CD4-positive, alpha-beta memory T cell (primary cell): ENCODE results near the gene ZNF592. TPM values are rescaled to one million over a fixed set of nuclear protein-coding genes. Genes with fewer than 3 reads are reported as not detected.

Source experiments
- CTCF ChIA-PET: fragments of 350-600 bp; sonication (Branson Sonifier 250); formaldehyde crosslinking; loops from one replicate; lab custom pipeline; 2021; ENCODE audit warnings: inconsistent platforms; ENCODE audit not compliant: partially characterized antibody; lab: Charles Lee
- POLR2A ChIA-PET: fragments of 350-600 bp; sonication (Branson Sonifier 250); formaldehyde crosslinking; loops from one replicate; lab custom pipeline; 2021; ENCODE audit not compliant: partially characterized antibody; lab: Charles Lee
- DNase-seq, 5 donors: peaks; one replicate each; pipeline versions ENCODE4 v3.0.0 to v3.0.0-alpha.2; 2020 to 2022; ENCODE audit warnings: mixed read lengths in 1 of 5
- H3K27ac ChIP-seq: one replicate; pipeline ENCODE4 v1.7.0; 2013; ENCODE audit warnings: low read depth, low read length
- H3K27me3 ChIP-seq: 2 replicates; pipeline ENCODE4 v1.7.0; 2013; ENCODE audit warnings: mild to moderate bottlenecking, low read length, moderate library complexity; ENCODE audit not compliant: insufficient read depth
- H3K36me3 ChIP-seq: 2 replicates; pipeline ENCODE4 v1.7.0; 2013; ENCODE audit warnings: mild to moderate bottlenecking, low read length, moderate library complexity; ENCODE audit not compliant: insufficient read depth
- H3K4me1 ChIP-seq: 2 replicates; pipeline ENCODE4 v1.7.0; 2013; ENCODE audit warnings: mild to moderate bottlenecking, low read length, moderate library complexity; ENCODE audit not compliant: insufficient read depth
- H3K4me3 ChIP-seq, 2 donors: one replicate each; pipeline ENCODE4 v1.7.0; 2013; ENCODE audit warnings: low read length in 2 of 2, mild to moderate bottlenecking in 1 of 2
- H3K9me3 ChIP-seq, 2 donors: one replicate each; pipeline ENCODE4 v1.7.0; 2013; ENCODE audit warnings: low read length in 2 of 2, control low read depth in 1 of 2; ENCODE audit not compliant: control insufficient read depth in 1 of 2
- H3K27ac Mint-ChIP-seq, 7 donors: one replicate each; pipeline ENCODE4 v1.8.0; 2020 to 2021; ENCODE audit warnings: mixed read lengths in 7 of 7, mild to moderate bottlenecking in 6 of 7, inconsistent platforms in 3 of 7, moderate library complexity in 3 of 7
- H3K27me3 Mint-ChIP-seq, 2 donors: one replicate each; pipeline ENCODE4 v1.8.0; 2020 to 2021; ENCODE audit warnings: mixed read lengths in 2 of 2
- H3K36me3 Mint-ChIP-seq, 2 donors: one replicate each; pipeline ENCODE4 v1.8.0; 2020 to 2021; ENCODE audit warnings: mixed read lengths in 2 of 2, inconsistent platforms in 1 of 2, mild to moderate bottlenecking in 1 of 2
- H3K4me1 Mint-ChIP-seq, 4 donors: one replicate each; pipeline ENCODE4 v1.8.0; 2020 to 2021; ENCODE audit warnings: mixed read lengths in 4 of 4, mild to moderate bottlenecking in 1 of 4
- H3K4me3 Mint-ChIP-seq, 8 donors: one replicate each; pipeline ENCODE4 v1.8.0; 2020 to 2021; ENCODE audit warnings: mixed read lengths in 8 of 8, mild to moderate bottlenecking in 7 of 8, moderate library complexity in 6 of 8, inconsistent platforms in 3 of 8
- H3K9me3 Mint-ChIP-seq, 8 donors: one replicate each; pipeline ENCODE4 v1.8.0; 2020 to 2021; ENCODE audit warnings: mixed read lengths in 8 of 8, mild to moderate bottlenecking in 5 of 8, inconsistent platforms in 3 of 8, moderate library complexity in 1 of 8
- intact Hi-C: fragments of 100-400 bp; cut with micrococcal nuclease; formaldehyde crosslinking; loops from one replicate; pipeline ENCODE4 v1.15.1; 2023
- polyA plus RNA-seq, 2 donors: library from polyadenylated mRNA; unstranded; fragments of 300-500 nt; fragmentation: Illumina TruSeq; gene quantifications; one replicate each; pipeline ENCODE4 v1.2.3, GENCODE V29; 2021
- total RNA-seq, 2 experiments: library from RNA; stranded (reverse); gene quantifications; one replicate each; pipeline ENCODE4 v1.2.3, GENCODE V29; 2021

ZNF592 gene
- total and polyA plus RNA-seq, 4 experiments from 2014 or later, result 1.7 to 42.6 (median 27.1) TPM

- Mint-ChIP-seq H3K36me3 (peaks cover 0 to 25% of the 10 kb centered on the region in 2 donors), H3K27ac (peak overlapping the region in 6 of 7 donors; percentile 88 to 99 (median 98)), H3K4me1 (peaks cover 30 to 61% (median 41%) of the 10 kb centered on the region in 4 donors), H3K27me3 (no peaks in the 10 kb centered on the region), H3K9me3 (peaks cover 0 to 3% (median 0%) of the 10 kb centered on the region in 8 donors), H3K4me3 (peak overlapping the region; percentile 94 to 100 (median 96))
- peak overlapping the region; percentile 91 to 97 for H3K4me3 ChIP-seq
- H3K27ac ChIP-seq, result peak overlapping the region; percentile 85
- no peaks in the 10 kb centered on the region for H3K9me3 ChIP-seq
- ChIA-PET POLR2A (interaction anchor here (0.9 to 15.2 kb wide), 13 partner anchors 8 to 665 kb away, joined by 3 to 598 read pairs (median 18); partner anchors contain the start of genes AKAP13, NMB, PDE8A and WDR73), CTCF (interaction anchor here (1.1 to 4.2 kb wide), 11 partner anchors 8 to 60 kb away, joined by 3 to 37 read pairs (median 7); partner anchors contain the start of genes WDR73 and ZNF592)
- no peaks in the 10 kb centered on the region for H3K27me3 ChIP-seq
- intact Hi-C loops, result no loop called here
- peaks cover 51% of the 10 kb centered on the region for H3K4me1 ChIP-seq
- H3K36me3 ChIP-seq, result peaks cover 6% of the 10 kb centered on the region
- no peak for DNase-seq
These were observed 33.6 kb upstream of the ZNF592 start for GRCh38 chr15:84714821-84715220.

GRCh38 chr15:84715441-84716035, 32.9 kb upstream of the ZNF592 start:
- Mint-ChIP-seq H3K9me3 (peaks cover 0 to 3% (median 0%) of the 10 kb centered on the region in 8 donors), H3K27me3 (no peaks in the 10 kb centered on the region), H3K4me1 (peaks cover 30 to 61% (median 41%) of the 10 kb centered on the region in 4 donors), H3K36me3 (peaks cover 0 to 21% of the 10 kb centered on the region in 2 donors), H3K27ac (peak overlapping the region; percentile 88 to 99 (median 97)), H3K4me3 (peak overlapping the region; percentile 94 to 100 (median 96))
- DNase-seq, result peak in 4 of 5 donors; percentile 7 to 47 (median 11)
- peak overlapping the region; percentile 91 to 97 for H3K4me3 ChIP-seq
- CTCF ChIA-PET, result interaction anchor here (0.9 to 4.2 kb wide), 16 partner anchors 9 to 77 kb away, joined by 3 to 57 read pairs (median 7); partner anchors contain the start of genes NMB, WDR73 and ZNF592
- no peaks in the 10 kb centered on the region for H3K9me3 ChIP-seq
- H3K27ac ChIP-seq, result peak overlapping the region; percentile 85
- peaks cover 51% of the 10 kb centered on the region for H3K4me1 ChIP-seq
- intact Hi-C loops, result loop anchor here (1.0 kb wide), 5 partner anchors 20 to 84 kb away; partner anchors contain the start of genes NMB, WDR73 and ZNF592
- H3K36me3 ChIP-seq, result peaks cover 6% of the 10 kb centered on the region
- no peaks in the 10 kb centered on the region for H3K27me3 ChIP-seq
- POLR2A ChIA-PET, result interaction anchor here (0.5 to 15.2 kb wide), 31 partner anchors 9 to 665 kb away, joined by 3 to 598 read pairs (median 7); partner anchors contain the start of genes AKAP13, NMB, PDE8A and WDR73

GRCh38 chr15:84716036-84716732, 32.2 kb upstream of the ZNF592 start, which contains the start of gene SEC11A:
SEC11A (minus strand) TSS chr15:84716139; CDS start chr15:84716075, 64 bp downstream.
- no peaks in the 10 kb centered on the region for H3K9me3 ChIP-seq
- Mint-ChIP-seq H3K36me3 (peaks cover 0 to 21% of the 10 kb centered on the region in 2 donors), H3K27ac (peak within 1 kb of the TSS; percentile 88 to 99 (median 97)), H3K4me3 (peak within 1 kb of the TSS; percentile 94 to 100 (median 96)), H3K9me3 (peaks cover 0 to 3% (median 0%) of the 10 kb centered on the region in 8 donors), H3K4me1 (peaks cover 33 to 65% (median 45%) of the 10 kb centered on the region in 4 donors), H3K27me3 (no peaks in the 10 kb centered on the region)
- no peaks in the 10 kb centered on the region for H3K27me3 ChIP-seq
- intact Hi-C loops, result loop anchor here (1.0 kb wide), 5 partner anchors 19 to 85 kb away; partner anchors contain the start of genes NMB, WDR73 and ZNF592
- H3K4me1 ChIP-seq, result peaks cover 54% of the 10 kb centered on the region
- DNase-seq, result peak; percentile 89 to 95 (median 92)
- H3K27ac ChIP-seq, result peak within 1 kb of the TSS; percentile 85
- H3K4me3 ChIP-seq, result peak within 1 kb of the TSS; percentile 91 to 97
- POLR2A ChIA-PET, result interaction anchor here (0.5 to 15.2 kb wide), 35 partner anchors 9 to 664 kb away, joined by 3 to 598 read pairs (median 6); partner anchors contain the start of genes AKAP13, NMB, PDE8A and WDR73
- peaks cover 6% of the 10 kb centered on the region for H3K36me3 ChIP-seq
- CTCF ChIA-PET, result interaction anchor here (0.9 to 4.2 kb wide), 16 partner anchors 9 to 78 kb away, joined by 3 to 57 read pairs (median 7); partner anchors contain the start of genes NMB, WDR73 and ZNF592

GRCh38 chr15:84721371-84721770, 27.0 kb upstream of the ZNF592 start:
- Histone ChIP-seq H3K4me3 (no peak overlapping the region), H3K4me1 (peaks cover 64% of the 10 kb centered on the region), H3K9me3 (no peaks in the 10 kb centered on the region), H3K27me3 (no peaks in the 10 kb centered on the region), H3K36me3 (no peaks in the 10 kb centered on the region), H3K27ac (no peak overlapping the region)
- Mint-ChIP-seq H3K4me1 (peaks cover 33 to 75% (median 54%) of the 10 kb centered on the region in 4 donors), H3K9me3 (no peaks in the 10 kb centered on the region), H3K4me3 (peak overlapping the region in 7 of 8 donors; percentile 1 to 86 (median 67)), H3K36me3 (peaks cover 0 to 4% of the 10 kb centered on the region in 2 donors), H3K27me3 (no peaks in the 10 kb centered on the region), H3K27ac (peak overlapping the region; percentile 76 to 95 (median 88))
- peak in 4 of 5 donors; percentile 18 to 44 (median 34) for DNase-seq
- POLR2A ChIA-PET, result interaction anchor here (0.6 to 15.2 kb wide), 9 partner anchors 10 to 259 kb away, joined by 3 to 598 read pairs (median 6); partner anchors contain the start of genes NMB, WDR73 and ZNF592
- intact Hi-C loops, result loop anchor here (1.0 kb wide), 1 partner anchor 14 kb away; no protein-coding TSS in a partner anchor
- CTCF ChIA-PET, result interaction anchor here (0.9 to 2.6 kb wide), 6 partner anchors 12 to 90 kb away, joined by 3 to 21 read pairs (median 4); no protein-coding TSS in a partner anchor

- ChIA-PET CTCF (interaction anchor here (0.7 to 5.6 kb wide), 5 partner anchors 13 to 37 kb away, joined by 3 to 42 read pairs (median 3); no protein-coding TSS in a partner anchor), POLR2A (interaction anchor here (1.8 to 15.2 kb wide), 4 partner anchors 11 to 258 kb away, joined by 4 to 598 read pairs (median 333); partner anchors contain the start of genes NMB, WDR73 and ZNF592)
- H3K4me3 Mint-ChIP-seq, result no peak overlapping the region
- no peaks in the 10 kb centered on the region for H3K36me3 ChIP-seq
- DNase-seq, result no peak
- no peaks in the 10 kb centered on the region for H3K27me3 Mint-ChIP-seq
- no peaks in the 10 kb centered on the region for H3K9me3 ChIP-seq
- H3K36me3 Mint-ChIP-seq, result no peaks in the 10 kb centered on the region
- H3K9me3 Mint-ChIP-seq, result no peaks in the 10 kb centered on the region
- peak overlapping the region in 4 of 7 donors; percentile 18 to 86 (median 60) for H3K27ac Mint-ChIP-seq
- intact Hi-C loops, result no loop called here
- no peak overlapping the region for H3K27ac ChIP-seq
- peaks cover 54% of the 10 kb centered on the region for H3K4me1 ChIP-seq
- H3K4me1 Mint-ChIP-seq, result peaks cover 31 to 71% (median 46%) of the 10 kb centered on the region in 4 donors
- H3K4me3 ChIP-seq, result no peak overlapping the region
- no peaks in the 10 kb centered on the region for H3K27me3 ChIP-seq
These were observed 25.8 kb upstream of the ZNF592 start for GRCh38 chr15:84722628-84723027.

GRCh38 chr15:84725001-84725491, 23.3 kb upstream of the ZNF592 start:
- intact Hi-C loops, result loop anchor here (1.0 kb wide), 1 partner anchor 10 kb away; no protein-coding TSS in a partner anchor
- H3K27me3 Mint-ChIP-seq, result no peaks in the 10 kb centered on the region
- peaks cover 33 to 69% (median 49%) of the 10 kb centered on the region in 4 donors for H3K4me1 Mint-ChIP-seq
- DNase-seq, result peak; percentile 42 to 60 (median 53)
- no peaks in the 10 kb centered on the region for H3K36me3 Mint-ChIP-seq
- H3K27ac Mint-ChIP-seq, result peak overlapping the region; percentile 82 to 96 (median 91)
- Histone ChIP-seq H3K36me3 (no peaks in the 10 kb centered on the region), H3K27me3 (no peaks in the 10 kb centered on the region), H3K27ac (peak overlapping the region; percentile 5), H3K4me1 (peaks cover 59% of the 10 kb centered on the region), H3K4me3 (peak overlapping the region in 1 of 2 donors; percentile 35), H3K9me3 (no peaks in the 10 kb centered on the region)
- H3K4me3 Mint-ChIP-seq, result peak overlapping the region; percentile 43 to 86 (median 80)
- H3K9me3 Mint-ChIP-seq, result no peaks in the 10 kb centered on the region
- POLR2A ChIA-PET, result interaction anchor here (0.7 to 15.2 kb wide), 12 partner anchors 9 to 256 kb away, joined by 3 to 598 read pairs (median 4); partner anchors contain the start of genes NMB, PDE8A, SEC11A and WDR73
- CTCF ChIA-PET, result interaction anchor here (1.3 to 5.6 kb wide), 6 partner anchors 9 to 24 kb away, joined by 3 to 42 read pairs (median 8); partner anchors contain the start of gene SEC11A
